ENCODE data around the gene IPO5. TPM values are rescaled to one million over a fixed set of nuclear protein-coding genes. Genes with fewer than 3 reads are reported as not detected.
A peak's percentile ranks its signal among the peaks of the same experiment; 100 is the strongest.

The IPO5 gene
- total RNA-seq, 1 experiment from 2014 or later: 342 TPM

DNA sequence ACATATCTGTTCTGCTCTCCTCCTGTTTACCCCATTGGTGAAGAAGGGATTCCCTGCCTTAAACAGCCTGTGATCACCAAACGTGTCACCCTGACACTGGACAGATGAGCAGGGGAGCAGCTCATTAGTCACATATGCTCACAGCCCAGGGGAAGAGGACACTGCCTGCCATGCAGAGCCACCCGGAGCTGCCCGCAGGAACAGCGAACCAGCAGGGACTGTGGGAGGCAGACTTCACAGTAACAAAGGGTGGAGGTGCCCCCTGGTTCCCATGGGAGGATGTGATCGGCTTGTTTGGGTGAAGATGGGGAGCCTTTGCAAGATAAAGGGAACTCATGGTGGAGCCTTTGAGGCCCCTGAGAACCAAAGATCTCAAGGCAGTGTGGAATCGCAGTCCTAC is 100.8 kb downstream of the IPO5 start:
- no peak overlapping the region for H2BK15ac ChIP-seq (ENCODE audit: low read depth, low read length)
- no peaks in the 10 kb centered on the region for H3K9me3 ChIP-seq (ENCODE audit: control insufficient read depth, low read depth, low read length)
- no peak overlapping the region for H2AK5ac ChIP-seq (ENCODE audit: insufficient read length, low read length)
- H3K9me3 Mint-ChIP-seq: peaks cover 0 to 3% of the 10 kb centered on the region in 2 experiments; a peak in 2 of 5 replicates
- H3K4ac ChIP-seq (ENCODE audit: low read depth, low read length): no peak overlapping the region
- H3K23me2 ChIP-seq (ENCODE audit: insufficient read length, low read depth, low read length, poor library complexity, severe bottlenecking): no peaks in the 10 kb centered on the region
- no peak overlapping the region for H4K8ac ChIP-seq (replicated peaks; ENCODE audit: insufficient read length, low read depth, low read length)
- no peak overlapping the region for H2BK12ac ChIP-seq (ENCODE audit: insufficient read length, low read depth, low read length)
- no peak overlapping the region for H2AFZ ChIP-seq (ENCODE audit: low read length)
- H3K4me3 Mint-ChIP-seq: no peak overlapping the region; a peak in 1 of 5 replicates
- no peak overlapping the region for H4K5ac ChIP-seq (ENCODE audit: insufficient read length, low read depth, low read length)
- no peak overlapping the region for H2BK5ac ChIP-seq (ENCODE audit: insufficient read length, low read length)
- H2BK120ac ChIP-seq (ENCODE audit: low read depth, low read length, poor library complexity, severe bottlenecking): no peak overlapping the region
- TF ChIP-seq, protein P1, sequence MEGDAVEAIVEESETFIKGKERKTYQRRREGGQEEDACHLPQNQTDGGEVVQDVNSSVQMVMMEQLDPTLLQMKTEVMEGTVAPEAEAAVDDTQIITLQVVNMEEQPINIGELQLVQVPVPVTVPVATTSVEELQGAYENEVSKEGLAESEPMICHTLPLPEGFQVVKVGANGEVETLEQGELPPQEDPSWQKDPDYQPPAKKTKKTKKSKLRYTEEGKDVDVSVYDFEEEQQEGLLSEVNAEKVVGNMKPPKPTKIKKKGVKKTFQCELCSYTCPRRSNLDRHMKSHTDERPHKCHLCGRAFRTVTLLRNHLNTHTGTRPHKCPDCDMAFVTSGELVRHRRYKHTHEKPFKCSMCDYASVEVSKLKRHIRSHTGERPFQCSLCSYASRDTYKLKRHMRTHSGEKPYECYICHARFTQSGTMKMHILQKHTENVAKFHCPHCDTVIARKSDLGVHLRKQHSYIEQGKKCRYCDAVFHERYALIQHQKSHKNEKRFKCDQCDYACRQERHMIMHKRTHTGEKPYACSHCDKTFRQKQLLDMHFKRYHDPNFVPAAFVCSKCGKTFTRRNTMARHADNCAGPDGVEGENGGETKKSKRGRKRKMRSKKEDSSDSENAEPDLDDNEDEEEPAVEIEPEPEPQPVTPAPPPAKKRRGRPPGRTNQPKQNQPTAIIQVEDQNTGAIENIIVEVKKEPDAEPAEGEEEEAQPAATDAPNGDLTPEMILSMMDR (conservative IDR thresholded peaks at IDR 0.05): no peak
- H3K27me3 Mint-ChIP-seq (ENCODE audit: low read depth): peaks cover 1% of the 10 kb centered on the region; the same call in 1 of the 2 replicates
- H2BK20ac ChIP-seq (ENCODE audit: low read depth, low read length, poor library complexity, severe bottlenecking): no peak overlapping the region
- no peaks in the 10 kb centered on the region for H3K79me1 ChIP-seq (ENCODE audit: insufficient read depth, low read depth, low read length, poor library complexity, severe bottlenecking)
- H3K27me3 ChIP-seq (ENCODE audit: insufficient read depth, low read length): no peaks in the 10 kb centered on the region
- H3K9ac ChIP-seq (ENCODE audit: extremely low read depth, insufficient read length, low read length): no peak overlapping the region
- no peaks in the 10 kb centered on the region for H3K79me2 ChIP-seq (ENCODE audit: insufficient read depth, low read length)
- H3K27ac Mint-ChIP-seq: peak overlapping the region in 2 of 3 experiments; percentile 34 to 50; a peak in 2 of 7 replicates
- no CpG with 5 or more reads among the region's 6 CpGs for WGBS (ENCODE audit: extremely low coverage, insufficient read length, low lambda C conversion rate)
- DNase-seq: peak; percentile 50
- no peak overlapping the region for H4K91ac ChIP-seq (ENCODE audit: insufficient read length, low read depth, low read length)
- H4K20me1 ChIP-seq (ENCODE audit: control insufficient read depth, insufficient read depth, insufficient read length): peaks cover 2% of the 10 kb centered on the region
- H3T11ph ChIP-seq (ENCODE audit: low read length): no peak overlapping the region
- H3K4me2 ChIP-seq (ENCODE audit: insufficient read depth, insufficient read length, low read length): no peak overlapping the region
- no peaks in the 10 kb centered on the region for H3K4me1 ChIP-seq (ENCODE audit: insufficient read depth, low read length)
- no peak overlapping the region for H3K27ac ChIP-seq (ENCODE audit: insufficient read length, low read depth, low read length)
- no peak overlapping the region for H3K18ac ChIP-seq (ENCODE audit: insufficient read length, low read depth, low read length)
- H3K14ac ChIP-seq (ENCODE audit: insufficient read depth, low read length): peak overlapping the region; percentile 12; the same call in 1 of the 2 replicates
- peaks cover 13 to 14% of the 10 kb centered on the region in 2 experiments for H3K4me1 Mint-ChIP-seq
- H3K23ac ChIP-seq (ENCODE audit: insufficient read length, low read depth, low read length): no peak overlapping the region
- H3K36me3 Mint-ChIP-seq (ENCODE audit: insufficient read depth in 1 of 3, low read depth in 3 of 3): 0 out of 7 replicates have a peak, but pooled peaks cover 0 to 3% (median 0%) of the 10 kb centered on the region in 3 experiments
- H3K56ac ChIP-seq (ENCODE audit: insufficient read length, low read depth, low read length): no peak overlapping the region

Measured in H9 (cell line).